Peyer's patch (tissue), 4 donors: Measurements from ENCODE around the gene C7.
"Not testable (repeated sequence)": the region's sequence is repeated elsewhere in the genome, so short reads cannot be mapped to it uniquely, and the experiment has no call there.

Experiments used
- POLR2A ChIP-seq, 2 donors: fragments of 450-650 bp; IDR thresholded peaks; one replicate each; pipeline ENCODE4 v1.5.1; 2017; ENCODE audit warnings: antibody characterized with exemption in 2 of 2, mild to moderate bottlenecking in 2 of 2, moderate library complexity in 2 of 2
- TF ChIP-seq, protein P1 (sequence below), 6 experiments: fragments of 450-650 bp in 4 of 6; fragments of 200-600 bp in 2 of 6; sonication (generic) in 1 of 6; IDR thresholded peaks; one replicate each; pipeline ENCODE4 v1.5.1; 2017 to 2019; ENCODE audit warnings: antibody characterized with exemption in 6 of 6, mild to moderate bottlenecking in 3 of 6, moderate library complexity in 1 of 6

DNA sequence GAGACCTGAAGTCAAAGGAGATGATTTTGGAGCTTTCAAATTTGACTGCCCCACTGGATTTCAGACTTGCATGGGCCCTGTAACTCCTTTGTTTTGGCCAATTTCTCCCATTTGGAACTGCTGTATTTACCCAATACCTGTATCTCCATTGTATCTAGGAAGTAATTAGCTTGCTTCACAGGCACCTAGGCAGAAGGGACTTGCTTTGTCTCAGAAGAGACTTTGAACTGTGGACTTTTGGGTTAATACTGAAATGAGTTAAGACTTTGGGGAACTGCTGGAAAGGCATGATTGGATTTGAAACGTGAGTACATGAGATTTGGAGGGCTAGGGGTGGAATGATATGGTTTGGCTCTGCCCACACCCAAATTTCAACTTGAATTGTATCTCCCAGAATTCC, 26.2 kb upstream of the C7 start:
- TF ChIP-seq, protein P1, sequence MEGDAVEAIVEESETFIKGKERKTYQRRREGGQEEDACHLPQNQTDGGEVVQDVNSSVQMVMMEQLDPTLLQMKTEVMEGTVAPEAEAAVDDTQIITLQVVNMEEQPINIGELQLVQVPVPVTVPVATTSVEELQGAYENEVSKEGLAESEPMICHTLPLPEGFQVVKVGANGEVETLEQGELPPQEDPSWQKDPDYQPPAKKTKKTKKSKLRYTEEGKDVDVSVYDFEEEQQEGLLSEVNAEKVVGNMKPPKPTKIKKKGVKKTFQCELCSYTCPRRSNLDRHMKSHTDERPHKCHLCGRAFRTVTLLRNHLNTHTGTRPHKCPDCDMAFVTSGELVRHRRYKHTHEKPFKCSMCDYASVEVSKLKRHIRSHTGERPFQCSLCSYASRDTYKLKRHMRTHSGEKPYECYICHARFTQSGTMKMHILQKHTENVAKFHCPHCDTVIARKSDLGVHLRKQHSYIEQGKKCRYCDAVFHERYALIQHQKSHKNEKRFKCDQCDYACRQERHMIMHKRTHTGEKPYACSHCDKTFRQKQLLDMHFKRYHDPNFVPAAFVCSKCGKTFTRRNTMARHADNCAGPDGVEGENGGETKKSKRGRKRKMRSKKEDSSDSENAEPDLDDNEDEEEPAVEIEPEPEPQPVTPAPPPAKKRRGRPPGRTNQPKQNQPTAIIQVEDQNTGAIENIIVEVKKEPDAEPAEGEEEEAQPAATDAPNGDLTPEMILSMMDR (IDR thresholded peaks at IDR 0.05) = not testable (repeated sequence)
- not testable (repeated sequence) for TF ChIP-seq POLR2A (IDR thresholded peaks at IDR 0.05)
